ENCODE results near the gene FRS2. TPM values are rescaled to one million over a fixed set of nuclear protein-coding genes. Genes with fewer than 3 reads are reported as not detected.
"Not testable (repeated sequence)": the region's sequence is repeated elsewhere in the genome, so short reads cannot be mapped to it uniquely, and the experiment has no call there.

FRS2 gene
- total and polyA plus RNA-seq, 2 donors, result 8.4 to 15.9 TPM

DNA sequence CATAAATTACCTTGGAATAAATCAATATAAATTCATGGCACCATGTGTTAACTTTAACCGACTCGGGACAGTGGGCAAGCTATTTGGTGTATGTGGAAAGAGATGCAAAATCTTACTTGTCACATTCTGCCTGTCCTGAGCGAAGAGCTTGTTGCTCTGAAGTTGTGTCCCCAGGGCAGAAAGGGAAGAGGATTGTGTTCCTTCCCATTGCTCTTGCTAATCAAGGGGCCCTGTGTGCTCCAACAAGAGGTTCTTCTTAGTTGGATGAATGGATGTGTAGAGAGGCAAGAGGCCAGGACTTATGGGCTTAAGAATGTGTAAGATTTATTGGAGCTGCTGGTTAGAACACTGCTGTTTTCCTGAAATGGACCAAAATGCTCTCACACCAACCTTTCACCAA is 36.5 kb upstream of the FRS2 start:
- 95% methylated on average over 3 of the region's 3 CpGs for WGBS
- Histone ChIP-seq H3K9me3 (ENCODE audit: control insufficient read depth in 2 of 2, insufficient read depth in 1 of 2, low read length in 1 of 2) (no peaks in the 10 kb centered on the region), H3K4me3 (ENCODE audit: low read length in 2 of 2) (no peak overlapping the region), H3K36me3 (ENCODE audit: control insufficient read depth in 2 of 2, insufficient read depth in 2 of 2, low read length in 1 of 2) (no peaks in the 10 kb centered on the region), H3K27me3 (ENCODE audit: control insufficient read depth in 2 of 2, insufficient read depth in 1 of 2, low read length in 1 of 2) (no peaks in the 10 kb centered on the region), H3K4me1 (ENCODE audit: control insufficient read depth in 2 of 2, insufficient read depth in 2 of 2, low read length in 2 of 2) (no peaks in the 10 kb centered on the region), H3K27ac (ENCODE audit: low read depth in 1 of 2, low read length in 1 of 2) (no peak overlapping the region)
- DNase-seq (ENCODE audit: low read depth in 6 of 9, low spot score in 9 of 9), result no peak

GRCh38 chr12:69435644-69436043 is 34.5 kb upstream of the FRS2 start:
- no peaks in the 10 kb centered on the region for H3K9me3 ChIP-seq (ENCODE audit: control insufficient read depth in 2 of 2, insufficient read depth in 1 of 2, low read length in 1 of 2)
- no peaks in the 10 kb centered on the region for H3K4me1 ChIP-seq (ENCODE audit: control insufficient read depth in 2 of 2, insufficient read depth in 2 of 2, low read length in 2 of 2)
- no peak overlapping the region for H3K27ac ChIP-seq (ENCODE audit: low read depth in 1 of 2, low read length in 1 of 2)
- H3K4me3 ChIP-seq (ENCODE audit: low read length in 2 of 2), result no peak overlapping the region
- no peaks in the 10 kb centered on the region for H3K36me3 ChIP-seq (ENCODE audit: control insufficient read depth in 2 of 2, insufficient read depth in 2 of 2, low read length in 1 of 2)
- DNase-seq (ENCODE audit: low read depth in 6 of 9, low spot score in 9 of 9), result no peak
- 96% methylated on average over 1 of the region's 1 CpG for WGBS
- H3K27me3 ChIP-seq (ENCODE audit: control insufficient read depth in 2 of 2, insufficient read depth in 1 of 2, low read length in 1 of 2), result no peaks in the 10 kb centered on the region

GRCh38 chr12:69437073-69437472 is 33.1 kb upstream of the FRS2 start:
- H3K27ac ChIP-seq (ENCODE audit: low read depth in 1 of 2, low read length in 1 of 2), result no peak overlapping the region
- H3K9me3 ChIP-seq (ENCODE audit: control insufficient read depth in 2 of 2, insufficient read depth in 1 of 2, low read length in 1 of 2), result no peaks in the 10 kb centered on the region
- no peak for DNase-seq (ENCODE audit: low read depth in 6 of 9, low spot score in 9 of 9)
- H3K36me3 ChIP-seq (ENCODE audit: control insufficient read depth in 2 of 2, insufficient read depth in 2 of 2, low read length in 1 of 2), result no peaks in the 10 kb centered on the region
- no peaks in the 10 kb centered on the region for H3K4me1 ChIP-seq (ENCODE audit: control insufficient read depth in 2 of 2, insufficient read depth in 2 of 2, low read length in 2 of 2)
- H3K27me3 ChIP-seq (ENCODE audit: control insufficient read depth in 2 of 2, insufficient read depth in 1 of 2, low read length in 1 of 2), result no peaks in the 10 kb centered on the region
- H3K4me3 ChIP-seq (ENCODE audit: low read length in 2 of 2), result no peak overlapping the region
- 94% methylated on average over 2 of the region's 2 CpGs for WGBS

- H3K27me3 ChIP-seq (ENCODE audit: control insufficient read depth in 2 of 2, insufficient read depth in 1 of 2, low read length in 1 of 2), result no peaks in the 10 kb centered on the region
- no peaks in the 10 kb centered on the region for H3K9me3 ChIP-seq (ENCODE audit: control insufficient read depth in 2 of 2, insufficient read depth in 1 of 2, low read length in 1 of 2)
- DNase-seq (ENCODE audit: low read depth in 6 of 9, low spot score in 9 of 9), result no peak
- 98% methylated on average over 3 of the region's 3 CpGs for WGBS
- H3K4me1 ChIP-seq (ENCODE audit: control insufficient read depth in 2 of 2, insufficient read depth in 2 of 2, low read length in 2 of 2), result no peaks in the 10 kb centered on the region
- H3K4me3 ChIP-seq (ENCODE audit: low read length in 2 of 2), result no peak overlapping the region
- no peaks in the 10 kb centered on the region for H3K36me3 ChIP-seq (ENCODE audit: control insufficient read depth in 2 of 2, insufficient read depth in 2 of 2, low read length in 1 of 2)
- H3K27ac ChIP-seq (ENCODE audit: low read depth in 1 of 2, low read length in 1 of 2), result no peak overlapping the region
These were observed 31.6 kb upstream of the FRS2 start for GRCh38 chr12:69438539-69438938.

DNA sequence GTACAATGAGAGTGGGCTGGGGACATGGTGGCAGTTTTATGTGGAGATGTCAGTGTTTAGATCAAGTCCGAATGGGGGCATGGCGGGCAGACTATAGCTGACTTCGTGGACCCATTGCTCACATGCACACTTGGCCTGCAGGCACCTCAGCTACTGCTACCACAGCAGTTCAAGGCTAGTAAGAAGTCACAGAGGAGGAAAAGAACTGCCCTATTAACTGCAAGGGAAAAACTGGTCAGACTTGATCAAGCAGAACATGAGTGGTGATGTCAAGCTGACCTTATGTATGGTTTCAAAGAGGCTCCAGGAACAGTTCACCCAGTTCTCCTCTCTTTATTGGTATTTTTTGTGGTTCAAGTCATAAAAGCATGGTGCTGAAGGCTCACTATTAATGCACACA is 30.2 kb upstream of the FRS2 start:
- H3K4me1 ChIP-seq (ENCODE audit: control insufficient read depth in 2 of 2, insufficient read depth in 2 of 2, low read length in 2 of 2), result no peaks in the 10 kb centered on the region
- WGBS, result 95% methylated on average over 3 of the region's 3 CpGs
- no peaks in the 10 kb centered on the region for H3K9me3 ChIP-seq (ENCODE audit: control insufficient read depth in 2 of 2, insufficient read depth in 1 of 2, low read length in 1 of 2)
- no peak overlapping the region for H3K4me3 ChIP-seq (ENCODE audit: low read length in 2 of 2)
- DNase-seq (ENCODE audit: low read depth in 6 of 9, low spot score in 9 of 9), result no peak
- H3K27ac ChIP-seq (ENCODE audit: low read depth in 1 of 2, low read length in 1 of 2), result no peak overlapping the region
- H3K36me3 ChIP-seq (ENCODE audit: control insufficient read depth in 2 of 2, insufficient read depth in 2 of 2, low read length in 1 of 2), result no peaks in the 10 kb centered on the region
- no peaks in the 10 kb centered on the region for H3K27me3 ChIP-seq (ENCODE audit: control insufficient read depth in 2 of 2, insufficient read depth in 1 of 2, low read length in 1 of 2)

DNA sequence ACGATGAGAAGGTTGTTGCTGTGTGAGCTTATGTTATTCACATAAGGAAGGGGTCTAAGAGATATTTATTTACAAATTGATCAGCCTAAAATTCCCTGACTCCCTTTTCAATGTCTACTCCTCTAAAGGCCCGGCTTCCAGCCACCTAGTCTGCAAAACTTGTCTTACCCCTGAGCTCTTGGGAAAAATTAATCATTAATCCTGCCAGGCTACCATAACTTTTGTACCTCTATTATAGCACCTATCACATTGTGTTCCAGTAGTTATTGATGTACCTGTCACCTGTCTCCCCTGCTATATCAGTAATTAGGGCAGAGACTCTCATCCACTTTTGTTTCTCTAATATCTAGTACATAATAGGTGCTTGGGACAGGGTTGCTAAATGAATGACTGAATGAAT is 29.3 kb upstream of the FRS2 start:
- no peak overlapping the region for H3K27ac ChIP-seq (ENCODE audit: low read depth in 1 of 2, low read length in 1 of 2)
- H3K4me3 ChIP-seq (ENCODE audit: low read length in 2 of 2), result no peak overlapping the region
- 94% methylated on average over 2 of the region's 2 CpGs for WGBS
- H3K9me3 ChIP-seq (ENCODE audit: control insufficient read depth in 2 of 2, insufficient read depth in 1 of 2, low read length in 1 of 2), result no peaks in the 10 kb centered on the region
- H3K36me3 ChIP-seq (ENCODE audit: control insufficient read depth in 2 of 2, insufficient read depth in 2 of 2, low read length in 1 of 2), result no peaks in the 10 kb centered on the region
- no peaks in the 10 kb centered on the region for H3K4me1 ChIP-seq (ENCODE audit: control insufficient read depth in 2 of 2, insufficient read depth in 2 of 2, low read length in 2 of 2)
- no peaks in the 10 kb centered on the region for H3K27me3 ChIP-seq (ENCODE audit: control insufficient read depth in 2 of 2, insufficient read depth in 1 of 2, low read length in 1 of 2)
- DNase-seq (ENCODE audit: low read depth in 6 of 9, low spot score in 9 of 9), result no peak

GRCh38 chr12:69442894-69443293 is 27.3 kb upstream of the FRS2 start:
- Histone ChIP-seq H3K9me3 (ENCODE audit: control insufficient read depth in 2 of 2, insufficient read depth in 1 of 2, low read length in 1 of 2) (no peaks in the 10 kb centered on the region), H3K4me3 (ENCODE audit: low read length in 2 of 2) (no peak overlapping the region), H3K4me1 (ENCODE audit: control insufficient read depth in 2 of 2, insufficient read depth in 2 of 2, low read length in 2 of 2) (no peaks in the 10 kb centered on the region), H3K27ac (ENCODE audit: low read depth in 1 of 2, low read length in 1 of 2) (no peak overlapping the region), H3K36me3 (ENCODE audit: control insufficient read depth in 2 of 2, insufficient read depth in 2 of 2, low read length in 1 of 2) (no peaks in the 10 kb centered on the region), H3K27me3 (ENCODE audit: control insufficient read depth in 2 of 2, insufficient read depth in 1 of 2, low read length in 1 of 2) (no peaks in the 10 kb centered on the region)
- 95% methylated on average over 3 of the region's 3 CpGs for WGBS
- DNase-seq (ENCODE audit: low read depth in 6 of 9, low spot score in 9 of 9), result no peak

GRCh38 chr12:69443916-69444315 is 26.3 kb upstream of the FRS2 start:
- H3K9me3 ChIP-seq (ENCODE audit: control insufficient read depth in 2 of 2, insufficient read depth in 1 of 2, low read length in 1 of 2), result no peaks in the 10 kb centered on the region
- no peaks in the 10 kb centered on the region for H3K27me3 ChIP-seq (ENCODE audit: control insufficient read depth in 2 of 2, insufficient read depth in 1 of 2, low read length in 1 of 2)
- H3K27ac ChIP-seq (ENCODE audit: low read depth in 1 of 2, low read length in 1 of 2), result no peak overlapping the region
- H3K36me3 ChIP-seq (ENCODE audit: control insufficient read depth in 2 of 2, insufficient read depth in 2 of 2, low read length in 1 of 2), result no peaks in the 10 kb centered on the region
- no peak for DNase-seq (ENCODE audit: low read depth in 6 of 9, low spot score in 9 of 9)
- H3K4me1 ChIP-seq (ENCODE audit: control insufficient read depth in 2 of 2, insufficient read depth in 2 of 2, low read length in 2 of 2), result no peaks in the 10 kb centered on the region
- no peak overlapping the region for H3K4me3 ChIP-seq (ENCODE audit: low read length in 2 of 2)
- WGBS, result 98% methylated on average over 5 of the region's 5 CpGs

- no peaks in the 10 kb centered on the region for H3K9me3 ChIP-seq (ENCODE audit: control insufficient read depth in 2 of 2, insufficient read depth in 1 of 2, low read length in 1 of 2)
- 100% methylated on average over 1 of the region's 1 CpG for WGBS
- no peak overlapping the region for H3K4me3 ChIP-seq (ENCODE audit: low read length in 2 of 2)
- no peaks in the 10 kb centered on the region for H3K4me1 ChIP-seq (ENCODE audit: control insufficient read depth in 2 of 2, insufficient read depth in 2 of 2, low read length in 2 of 2)
- no peaks in the 10 kb centered on the region for H3K36me3 ChIP-seq (ENCODE audit: control insufficient read depth in 2 of 2, insufficient read depth in 2 of 2, low read length in 1 of 2)
- no peak for DNase-seq (ENCODE audit: low read depth in 6 of 9, low spot score in 9 of 9)
- H3K27ac ChIP-seq (ENCODE audit: low read depth in 1 of 2, low read length in 1 of 2), result no peak overlapping the region
- H3K27me3 ChIP-seq (ENCODE audit: control insufficient read depth in 2 of 2, insufficient read depth in 1 of 2, low read length in 1 of 2), result no peaks in the 10 kb centered on the region
These were observed 22.3 kb upstream of the FRS2 start for GRCh38 chr12:69447892-69448291.

GRCh38 chr12:69452598-69453132 is 17.5 kb upstream of the FRS2 start:
- H3K36me3 ChIP-seq (ENCODE audit: control insufficient read depth in 2 of 2, insufficient read depth in 2 of 2, low read length in 1 of 2); DNase-seq (ENCODE audit: low read depth in 6 of 9, low spot score in 9 of 9); H3K27ac ChIP-seq (ENCODE audit: low read depth in 1 of 2, low read length in 1 of 2); H3K9me3 ChIP-seq (ENCODE audit: control insufficient read depth in 2 of 2, insufficient read depth in 1 of 2, low read length in 1 of 2); H3K4me3 ChIP-seq (ENCODE audit: low read length in 2 of 2); H3K27me3 ChIP-seq (ENCODE audit: control insufficient read depth in 2 of 2, insufficient read depth in 1 of 2, low read length in 1 of 2); H3K4me1 ChIP-seq (ENCODE audit: control insufficient read depth in 2 of 2, insufficient read depth in 2 of 2, low read length in 2 of 2): not testable (repeated sequence)
- WGBS, result 96% methylated on average over 12 of the region's 12 CpGs
